ENCODE data around the gene NMT2.

DNA sequence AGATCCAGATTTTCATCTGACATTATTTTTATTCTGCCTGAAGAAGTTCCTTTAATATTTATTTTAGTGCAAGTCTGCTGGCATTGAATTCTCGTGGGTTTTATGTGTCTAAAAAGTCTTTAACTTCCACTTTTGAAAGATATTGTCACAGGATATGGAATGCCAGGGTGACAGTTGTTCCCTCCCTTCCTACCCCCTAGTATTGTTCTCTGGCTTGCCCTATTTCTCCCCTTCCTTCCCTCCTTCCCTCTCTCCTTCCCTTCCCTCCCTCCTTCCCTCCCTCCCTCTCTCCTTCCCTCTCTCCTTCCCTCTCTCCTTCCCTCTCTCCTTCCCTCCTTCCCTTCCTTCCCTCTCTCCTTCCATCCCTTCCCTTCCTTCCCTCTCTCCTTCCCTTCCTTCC lies 109.8 kb downstream of the NMT2 start:
- TF ChIP-seq RCOR1 (IDR thresholded peaks at IDR 0.05; ENCODE audit: insufficient replicate concordance, low read length): no peak
- no peak for TF ChIP-seq SMC3 (IDR thresholded peaks at IDR 0.05; ENCODE audit: low read depth, low read length)
- TF ChIP-seq, protein P1, sequence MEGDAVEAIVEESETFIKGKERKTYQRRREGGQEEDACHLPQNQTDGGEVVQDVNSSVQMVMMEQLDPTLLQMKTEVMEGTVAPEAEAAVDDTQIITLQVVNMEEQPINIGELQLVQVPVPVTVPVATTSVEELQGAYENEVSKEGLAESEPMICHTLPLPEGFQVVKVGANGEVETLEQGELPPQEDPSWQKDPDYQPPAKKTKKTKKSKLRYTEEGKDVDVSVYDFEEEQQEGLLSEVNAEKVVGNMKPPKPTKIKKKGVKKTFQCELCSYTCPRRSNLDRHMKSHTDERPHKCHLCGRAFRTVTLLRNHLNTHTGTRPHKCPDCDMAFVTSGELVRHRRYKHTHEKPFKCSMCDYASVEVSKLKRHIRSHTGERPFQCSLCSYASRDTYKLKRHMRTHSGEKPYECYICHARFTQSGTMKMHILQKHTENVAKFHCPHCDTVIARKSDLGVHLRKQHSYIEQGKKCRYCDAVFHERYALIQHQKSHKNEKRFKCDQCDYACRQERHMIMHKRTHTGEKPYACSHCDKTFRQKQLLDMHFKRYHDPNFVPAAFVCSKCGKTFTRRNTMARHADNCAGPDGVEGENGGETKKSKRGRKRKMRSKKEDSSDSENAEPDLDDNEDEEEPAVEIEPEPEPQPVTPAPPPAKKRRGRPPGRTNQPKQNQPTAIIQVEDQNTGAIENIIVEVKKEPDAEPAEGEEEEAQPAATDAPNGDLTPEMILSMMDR (conservative IDR thresholded peaks at IDR 0.05; ENCODE audit: low read depth, low read length): no peak
- TF ChIP-seq POLR2A (IDR thresholded peaks at IDR 0.05; ENCODE audit: low read depth, low read length): no peak
- TF ChIP-seq, protein P2, sequence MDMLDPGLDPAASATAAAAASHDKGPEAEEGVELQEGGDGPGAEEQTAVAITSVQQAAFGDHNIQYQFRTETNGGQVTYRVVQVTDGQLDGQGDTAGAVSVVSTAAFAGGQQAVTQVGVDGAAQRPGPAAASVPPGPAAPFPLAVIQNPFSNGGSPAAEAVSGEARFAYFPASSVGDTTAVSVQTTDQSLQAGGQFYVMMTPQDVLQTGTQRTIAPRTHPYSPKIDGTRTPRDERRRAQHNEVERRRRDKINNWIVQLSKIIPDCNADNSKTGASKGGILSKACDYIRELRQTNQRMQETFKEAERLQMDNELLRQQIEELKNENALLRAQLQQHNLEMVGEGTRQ (IDR thresholded peaks at IDR 0.05; ENCODE audit: low read depth, low read length): no peak
- no peak for TF ChIP-seq NFE2L2 (IDR thresholded peaks at IDR 0.05; ENCODE audit: low read depth, low read length)
- TF ChIP-seq RAD21 (IDR thresholded peaks at IDR 0.05; ENCODE audit: low read length): no peak
- TF ChIP-seq BHLHE40 (IDR thresholded peaks at IDR 0.05; ENCODE audit: low read depth, low read length): no peak
- TF ChIP-seq MAFK (IDR thresholded peaks at IDR 0.05; ENCODE audit: low read depth, low read length): no peak
- TF ChIP-seq, protein P3, sequence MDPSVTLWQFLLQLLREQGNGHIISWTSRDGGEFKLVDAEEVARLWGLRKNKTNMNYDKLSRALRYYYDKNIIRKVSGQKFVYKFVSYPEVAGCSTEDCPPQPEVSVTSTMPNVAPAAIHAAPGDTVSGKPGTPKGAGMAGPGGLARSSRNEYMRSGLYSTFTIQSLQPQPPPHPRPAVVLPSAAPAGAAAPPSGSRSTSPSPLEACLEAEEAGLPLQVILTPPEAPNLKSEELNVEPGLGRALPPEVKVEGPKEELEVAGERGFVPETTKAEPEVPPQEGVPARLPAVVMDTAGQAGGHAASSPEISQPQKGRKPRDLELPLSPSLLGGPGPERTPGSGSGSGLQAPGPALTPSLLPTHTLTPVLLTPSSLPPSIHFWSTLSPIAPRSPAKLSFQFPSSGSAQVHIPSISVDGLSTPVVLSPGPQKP (IDR thresholded peaks at IDR 0.05; ENCODE audit: borderline replicate concordance, low read depth, low read length): no peak
